Vagina (tissue), 2 donors: Measurements from ENCODE around the gene LBH.

Experiments used
- POLR2AphosphoS5 ChIP-seq, 2 donors: sonication (generic); formaldehyde crosslinking; IDR thresholded peaks; one replicate each; pipeline ENCODE4 v1.9.0; 2017; ENCODE audit warnings: antibody characterized with exemption in 2 of 2, mild to moderate bottlenecking in 2 of 2, low read depth in 1 of 2; ENCODE audit not compliant: insufficient read depth in 1 of 2
- TF ChIP-seq, protein P1 (sequence below), 3 experiments: fragments of 450-650 bp in 2 of 3; fragments of 200-600 bp in 1 of 3; sonication (generic) in 1 of 3; IDR thresholded peaks; one replicate each; pipeline ENCODE4 v1.5.1; 2017 to 2019; ENCODE audit warnings: antibody characterized with exemption in 3 of 3, mild to moderate bottlenecking in 2 of 3, moderate library complexity in 2 of 3

DNA sequence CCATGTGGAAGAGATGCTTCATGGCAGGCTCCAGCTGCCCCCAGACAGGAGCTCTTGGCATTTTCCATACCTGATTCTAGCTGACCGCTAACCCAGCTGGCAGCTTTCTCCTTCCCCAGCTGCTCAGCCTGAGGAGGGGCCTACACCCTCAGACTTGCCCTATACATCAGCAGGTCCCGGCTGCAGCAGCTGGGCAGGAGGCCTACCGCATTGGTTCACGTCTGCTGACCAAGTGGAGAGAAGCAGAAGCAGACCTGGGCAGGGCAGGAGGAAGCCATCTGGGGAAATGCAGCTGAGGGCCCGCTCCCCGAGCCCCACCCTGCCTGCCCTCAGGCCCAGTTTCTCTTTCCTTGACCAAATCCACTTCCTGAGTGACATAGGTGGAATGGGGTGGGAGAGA lies 50.7 kb downstream of the LBH start:
- TF ChIP-seq, protein P1, sequence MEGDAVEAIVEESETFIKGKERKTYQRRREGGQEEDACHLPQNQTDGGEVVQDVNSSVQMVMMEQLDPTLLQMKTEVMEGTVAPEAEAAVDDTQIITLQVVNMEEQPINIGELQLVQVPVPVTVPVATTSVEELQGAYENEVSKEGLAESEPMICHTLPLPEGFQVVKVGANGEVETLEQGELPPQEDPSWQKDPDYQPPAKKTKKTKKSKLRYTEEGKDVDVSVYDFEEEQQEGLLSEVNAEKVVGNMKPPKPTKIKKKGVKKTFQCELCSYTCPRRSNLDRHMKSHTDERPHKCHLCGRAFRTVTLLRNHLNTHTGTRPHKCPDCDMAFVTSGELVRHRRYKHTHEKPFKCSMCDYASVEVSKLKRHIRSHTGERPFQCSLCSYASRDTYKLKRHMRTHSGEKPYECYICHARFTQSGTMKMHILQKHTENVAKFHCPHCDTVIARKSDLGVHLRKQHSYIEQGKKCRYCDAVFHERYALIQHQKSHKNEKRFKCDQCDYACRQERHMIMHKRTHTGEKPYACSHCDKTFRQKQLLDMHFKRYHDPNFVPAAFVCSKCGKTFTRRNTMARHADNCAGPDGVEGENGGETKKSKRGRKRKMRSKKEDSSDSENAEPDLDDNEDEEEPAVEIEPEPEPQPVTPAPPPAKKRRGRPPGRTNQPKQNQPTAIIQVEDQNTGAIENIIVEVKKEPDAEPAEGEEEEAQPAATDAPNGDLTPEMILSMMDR (IDR thresholded peaks at IDR 0.05) = no peak
- no peak for TF ChIP-seq POLR2AphosphoS5 (IDR thresholded peaks at IDR 0.05; ENCODE audit: insufficient read depth in 1 of 2, low read depth in 1 of 2)
